COLO668 (cell line): ENCODE measurements around the gene PPP1R37.

Experiments used
- DNase-seq: peaks from one replicate; lab custom pipeline; 2025; ENCODE audit not compliant: unreplicated experiment; lab: John Stamatoyannopoulos, UW

Gene PPP1R37

GRCh38 chr19:45135176-45135885 is 42.4 kb downstream of the PPP1R37 start:
- DNase-seq, result no peak

- no peak for DNase-seq
Observed at GRCh38 chr19:45136507-45137178, 43.7 kb downstream of the PPP1R37 start.

- DNase-seq, result no peak
Observed at GRCh38 chr19:45137179-45137761, 44.3 kb downstream of the PPP1R37 start.

GRCh38 chr19:45138303-45138751 is 45.3 kb downstream of the PPP1R37 start:
- no peak for DNase-seq

- DNase-seq, result no peak
Observed at GRCh38 chr19:45139286-45140143, 46.5 kb downstream of the PPP1R37 start.

GRCh38 chr19:45140144-45140503 is 47.1 kb downstream of the PPP1R37 start:
- DNase-seq, result no peak

GRCh38 chr19:45140533-45140932 is 47.6 kb downstream of the PPP1R37 start:
- DNase-seq, result no peak

- no peak for DNase-seq
Observed at GRCh38 chr19:45141203-45141900, 48.4 kb downstream of the PPP1R37 start.

GRCh38 chr19:45142016-45142725 is 49.2 kb downstream of the PPP1R37 start:
- DNase-seq, result no peak

- DNase-seq, result no peak
Observed at GRCh38 chr19:45142726-45143110, 49.7 kb downstream of the PPP1R37 start.

GRCh38 chr19:45144431-45145269 is 51.7 kb downstream of the PPP1R37 start:
- no peak for DNase-seq

GRCh38 chr19:45145270-45146189 is 52.6 kb downstream of the PPP1R37 start:
- DNase-seq, result no peak

GRCh38 chr19:45146251-45146650 is 53.3 kb downstream of the PPP1R37 start:
- no peak for DNase-seq

GRCh38 chr19:45146741-45147205 is 53.8 kb downstream of the PPP1R37 start:
- no peak for DNase-seq

GRCh38 chr19:45147835-45148676 is 55.1 kb downstream of the PPP1R37 start:
- no peak for DNase-seq

- no peak for DNase-seq
Observed at GRCh38 chr19:45149129-45149528, 56.1 kb downstream of the PPP1R37 start.

GRCh38 chr19:45150180-45150579 is 57.2 kb downstream of the PPP1R37 start:
- DNase-seq, result no peak
